H1 (cell line): Measurements from ENCODE around the gene PAQR4. TPM values are rescaled to one million over a fixed set of nuclear protein-coding genes. Genes with fewer than 3 reads are reported as not detected.

Experiments used
- SAP30 ChIP-seq: fragments of 300-600 bp; sonication (generic); IDR thresholded peaks from 2 replicates; pipeline ENCODE4 v1.7.1; 2012; ENCODE audit warnings: low read length, moderate library complexity, mild to moderate bottlenecking, inconsistent platforms; ENCODE audit not compliant: insufficient read depth, insufficient replicate concordance
- polyA plus RNA-seq, 7 experiments: library from polyadenylated mRNA; depleted of rRNA in 3 of 7; stranded (reverse) in 5 of 7; unstranded in 2 of 7; fragments of >200 nt in 5 of 7; fragments of 200-250 nt in 2 of 7; gene quantifications; 1 replicate in 5 of 7; 2 replicates in 1 of 7; 4 replicates in 1 of 7; pipeline versions ENCODE4 v1.2.1 to v1.2.3, GENCODE V29; 2011 to 2013; ENCODE audit warnings: missing spikeins in 2 of 7, mixed read lengths in 2 of 7
- total RNA-seq: library from RNA; stranded (reverse); fragmentation: NEBNext Ultra II Directional; extraction: Animal tissue kit (Norgen Biotek cat#: 25700); gene quantifications from 2 replicates; pipeline ENCODE4 v1.2.1, GENCODE V29; 2021
- TF ChIP-seq, protein P1 (sequence below): fragments of 300-600 bp; sonication (generic); IDR thresholded peaks from 2 replicates; pipeline ENCODE4 v1.7.1; 2012; ENCODE audit warnings: low read length, moderate library complexity, mild to moderate bottlenecking, inconsistent platforms; ENCODE audit not compliant: insufficient replicate concordance

The PAQR4 gene
- total and polyA plus RNA-seq, 2 of the 8 experiments (the other 6 are each of a cell fraction or from before 2014, with no cell fraction given): 28.2 to 34.6 TPM

DNA sequence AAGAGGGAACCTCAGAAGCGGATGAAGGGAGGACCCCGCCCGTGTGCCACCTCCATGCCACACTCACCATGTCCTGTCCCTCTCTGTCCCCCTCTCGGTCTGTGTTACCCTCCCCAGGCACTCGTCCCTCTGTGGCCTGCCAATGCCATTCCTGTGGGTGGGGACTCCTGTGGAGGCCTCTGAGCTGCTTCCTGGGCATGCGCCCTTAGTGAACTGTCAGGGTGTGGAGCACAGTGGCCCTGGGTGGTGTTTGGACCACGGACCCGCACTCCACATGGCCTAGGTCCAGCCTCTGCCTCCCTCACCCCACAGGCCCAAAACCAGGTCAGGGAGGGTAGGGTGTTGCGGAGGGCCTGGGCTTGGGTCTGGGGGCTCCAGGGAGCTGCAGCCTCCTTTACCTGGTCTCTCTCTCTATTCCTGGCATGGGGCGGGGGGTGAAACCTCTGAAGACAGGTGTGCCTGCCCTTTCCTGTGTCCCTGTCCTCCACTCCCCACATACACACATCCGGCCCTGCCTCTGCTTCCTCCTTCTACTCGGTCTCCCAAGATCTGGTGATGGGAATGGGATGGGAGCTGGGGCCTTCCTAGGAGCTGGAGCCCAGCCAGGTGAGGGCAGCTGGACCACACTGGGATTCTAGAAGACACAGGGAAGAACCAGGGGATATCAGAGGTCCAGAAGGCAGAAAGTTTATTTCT lies 22.6 kb downstream of the PAQR4 start (continued):
- TF ChIP-seq, protein P1, sequence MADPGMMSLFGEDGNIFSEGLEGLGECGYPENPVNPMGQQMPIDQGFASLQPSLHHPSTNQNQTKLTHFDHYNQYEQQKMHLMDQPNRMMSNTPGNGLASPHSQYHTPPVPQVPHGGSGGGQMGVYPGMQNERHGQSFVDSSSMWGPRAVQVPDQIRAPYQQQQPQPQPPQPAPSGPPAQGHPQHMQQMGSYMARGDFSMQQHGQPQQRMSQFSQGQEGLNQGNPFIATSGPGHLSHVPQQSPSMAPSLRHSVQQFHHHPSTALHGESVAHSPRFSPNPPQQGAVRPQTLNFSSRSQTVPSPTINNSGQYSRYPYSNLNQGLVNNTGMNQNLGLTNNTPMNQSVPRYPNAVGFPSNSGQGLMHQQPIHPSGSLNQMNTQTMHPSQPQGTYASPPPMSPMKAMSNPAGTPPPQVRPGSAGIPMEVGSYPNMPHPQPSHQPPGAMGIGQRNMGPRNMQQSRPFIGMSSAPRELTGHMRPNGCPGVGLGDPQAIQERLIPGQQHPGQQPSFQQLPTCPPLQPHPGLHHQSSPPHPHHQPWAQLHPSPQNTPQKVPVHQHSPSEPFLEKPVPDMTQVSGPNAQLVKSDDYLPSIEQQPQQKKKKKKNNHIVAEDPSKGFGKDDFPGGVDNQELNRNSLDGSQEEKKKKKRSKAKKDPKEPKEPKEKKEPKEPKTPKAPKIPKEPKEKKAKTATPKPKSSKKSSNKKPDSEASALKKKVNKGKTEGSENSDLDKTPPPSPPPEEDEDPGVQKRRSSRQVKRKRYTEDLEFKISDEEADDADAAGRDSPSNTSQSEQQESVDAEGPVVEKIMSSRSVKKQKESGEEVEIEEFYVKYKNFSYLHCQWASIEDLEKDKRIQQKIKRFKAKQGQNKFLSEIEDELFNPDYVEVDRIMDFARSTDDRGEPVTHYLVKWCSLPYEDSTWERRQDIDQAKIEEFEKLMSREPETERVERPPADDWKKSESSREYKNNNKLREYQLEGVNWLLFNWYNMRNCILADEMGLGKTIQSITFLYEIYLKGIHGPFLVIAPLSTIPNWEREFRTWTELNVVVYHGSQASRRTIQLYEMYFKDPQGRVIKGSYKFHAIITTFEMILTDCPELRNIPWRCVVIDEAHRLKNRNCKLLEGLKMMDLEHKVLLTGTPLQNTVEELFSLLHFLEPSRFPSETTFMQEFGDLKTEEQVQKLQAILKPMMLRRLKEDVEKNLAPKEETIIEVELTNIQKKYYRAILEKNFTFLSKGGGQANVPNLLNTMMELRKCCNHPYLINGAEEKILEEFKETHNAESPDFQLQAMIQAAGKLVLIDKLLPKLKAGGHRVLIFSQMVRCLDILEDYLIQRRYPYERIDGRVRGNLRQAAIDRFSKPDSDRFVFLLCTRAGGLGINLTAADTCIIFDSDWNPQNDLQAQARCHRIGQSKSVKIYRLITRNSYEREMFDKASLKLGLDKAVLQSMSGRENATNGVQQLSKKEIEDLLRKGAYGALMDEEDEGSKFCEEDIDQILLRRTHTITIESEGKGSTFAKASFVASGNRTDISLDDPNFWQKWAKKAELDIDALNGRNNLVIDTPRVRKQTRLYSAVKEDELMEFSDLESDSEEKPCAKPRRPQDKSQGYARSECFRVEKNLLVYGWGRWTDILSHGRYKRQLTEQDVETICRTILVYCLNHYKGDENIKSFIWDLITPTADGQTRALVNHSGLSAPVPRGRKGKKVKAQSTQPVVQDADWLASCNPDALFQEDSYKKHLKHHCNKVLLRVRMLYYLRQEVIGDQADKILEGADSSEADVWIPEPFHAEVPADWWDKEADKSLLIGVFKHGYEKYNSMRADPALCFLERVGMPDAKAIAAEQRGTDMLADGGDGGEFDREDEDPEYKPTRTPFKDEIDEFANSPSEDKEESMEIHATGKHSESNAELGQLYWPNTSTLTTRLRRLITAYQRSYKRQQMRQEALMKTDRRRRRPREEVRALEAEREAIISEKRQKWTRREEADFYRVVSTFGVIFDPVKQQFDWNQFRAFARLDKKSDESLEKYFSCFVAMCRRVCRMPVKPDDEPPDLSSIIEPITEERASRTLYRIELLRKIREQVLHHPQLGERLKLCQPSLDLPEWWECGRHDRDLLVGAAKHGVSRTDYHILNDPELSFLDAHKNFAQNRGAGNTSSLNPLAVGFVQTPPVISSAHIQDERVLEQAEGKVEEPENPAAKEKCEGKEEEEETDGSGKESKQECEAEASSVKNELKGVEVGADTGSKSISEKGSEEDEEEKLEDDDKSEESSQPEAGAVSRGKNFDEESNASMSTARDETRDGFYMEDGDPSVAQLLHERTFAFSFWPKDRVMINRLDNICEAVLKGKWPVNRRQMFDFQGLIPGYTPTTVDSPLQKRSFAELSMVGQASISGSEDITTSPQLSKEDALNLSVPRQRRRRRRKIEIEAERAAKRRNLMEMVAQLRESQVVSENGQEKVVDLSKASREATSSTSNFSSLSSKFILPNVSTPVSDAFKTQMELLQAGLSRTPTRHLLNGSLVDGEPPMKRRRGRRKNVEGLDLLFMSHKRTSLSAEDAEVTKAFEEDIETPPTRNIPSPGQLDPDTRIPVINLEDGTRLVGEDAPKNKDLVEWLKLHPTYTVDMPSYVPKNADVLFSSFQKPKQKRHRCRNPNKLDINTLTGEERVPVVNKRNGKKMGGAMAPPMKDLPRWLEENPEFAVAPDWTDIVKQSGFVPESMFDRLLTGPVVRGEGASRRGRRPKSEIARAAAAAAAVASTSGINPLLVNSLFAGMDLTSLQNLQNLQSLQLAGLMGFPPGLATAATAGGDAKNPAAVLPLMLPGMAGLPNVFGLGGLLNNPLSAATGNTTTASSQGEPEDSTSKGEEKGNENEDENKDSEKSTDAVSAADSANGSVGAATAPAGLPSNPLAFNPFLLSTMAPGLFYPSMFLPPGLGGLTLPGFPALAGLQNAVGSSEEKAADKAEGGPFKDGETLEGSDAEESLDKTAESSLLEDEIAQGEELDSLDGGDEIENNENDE: no peak
- no peak for TF ChIP-seq SAP30
